Fibroblast of pulmonary artery (primary cell): ENCODE measurements around the gene ZNF816.

Source experiments
- DNase-seq: peaks from one replicate; pipeline ENCODE4 v3.0.0-alpha.2; 2010; ENCODE audit warnings: low read depth
- H3K4me3 ChIP-seq: replicated peaks from 2 replicates; pipeline ENCODE4 v1.5.1; 2011; ENCODE audit warnings: low read depth, mild to moderate bottlenecking, control low read depth, low read length, moderate library complexity
- CTCF ChIP-seq: IDR thresholded peaks from 2 replicates; pipeline ENCODE4 v1.5.1; 2011; ENCODE audit warnings: mild to moderate bottlenecking, control low read depth, low read length, inconsistent platforms; ENCODE audit errors: missing control alignments

ZNF816 gene

GRCh38 chr19:52961981-52962380 is 700 bp downstream of the ZNF816 start:
- TF ChIP-seq CTCF: no peak
- H3K4me3 ChIP-seq: peak overlapping the region; percentile 86
- DNase-seq: no peak

- TF ChIP-seq CTCF: no peak
- H3K4me3 ChIP-seq: no peak overlapping the region
- no peak for DNase-seq
Measured at GRCh38 chr19:52959613-52960295, 2.9 kb downstream of the ZNF816 start.

- TF ChIP-seq CTCF: no peak
- no peak for DNase-seq
- no peak overlapping the region for H3K4me3 ChIP-seq
Measured at GRCh38 chr19:52957591-52957990, 5.1 kb downstream of the ZNF816 start.

GRCh38 chr19:52956917-52957316 is 5.8 kb downstream of the ZNF816 start:
- no peak for DNase-seq
- no peak for TF ChIP-seq CTCF
- no peak overlapping the region for H3K4me3 ChIP-seq

GRCh38 chr19:52949422-52949821 is 13.3 kb downstream of the ZNF816 start:
- no peak overlapping the region for H3K4me3 ChIP-seq
- no peak for TF ChIP-seq CTCF
- no peak for DNase-seq

- DNase-seq: no peak
- no peak overlapping the region for H3K4me3 ChIP-seq
- no peak for TF ChIP-seq CTCF
Measured at GRCh38 chr19:52948025-52948770, 14.5 kb downstream of the ZNF816 start.
